ENCODE results near the gene PIGZ. TPM values are rescaled to one million over a fixed set of nuclear protein-coding genes. Genes with fewer than 3 reads are reported as not detected.
A peak's percentile ranks its signal among the peaks of the same experiment; 100 is the strongest.

The PIGZ gene
- total and polyA plus RNA-seq, 9 of the 15 experiments (the other 6 are each of a cell fraction or from before 2014, with no cell fraction given) = 0.15 to 1.8 (median 0.76) TPM

- TF ChIP-seq CREB3 (tag; conservative IDR thresholded peaks at IDR 0.05; ENCODE audit: low read depth) = peak; percentile 92
- no peak for TF ChIP-seq CTBP1 (IDR thresholded peaks at IDR 0.05; ENCODE audit: borderline replicate concordance)
- TF ChIP-seq ZNF408 (CRISPR knock-in tag; IDR thresholded peaks at IDR 0.05; ENCODE audit: low read depth) = no peak
- no peak for TF ChIP-seq RHOXF2B (CRISPR knock-in tag; conservative IDR thresholded peaks at IDR 0.05)
- no peak for TF ChIP-seq NCOR1 (IDR thresholded peaks at IDR 0.05)
- TF ChIP-seq MCM3 (IDR thresholded peaks at IDR 0.05) = no peak
- no peak for TF ChIP-seq CREB3L1 (IDR thresholded peaks at IDR 0.05; ENCODE audit: borderline replicate concordance, low read depth)
- peak; percentile 25; the same call in 1 of the 2 replicates for TF ChIP-seq ZNF79 (CRISPR knock-in tag; IDR thresholded peaks at IDR 0.05; ENCODE audit: low read depth)
- no peak for TF ChIP-seq FOXK2 (conservative IDR thresholded peaks at IDR 0.05 in 1 of 2, IDR thresholded peaks at IDR 0.05 in 1 of 2; ENCODE audit: low read depth in 2 of 2)
- TF ChIP-seq CEBPZ (IDR thresholded peaks at IDR 0.05; ENCODE audit: borderline replicate concordance, low read depth, low read length) = no peak
- no peak for TF ChIP-seq THRAP3 (IDR thresholded peaks at IDR 0.05; ENCODE audit: borderline replicate concordance)
- TF ChIP-seq ZBTB26 (CRISPR knock-in tag; IDR thresholded peaks at IDR 0.05) = 0 out of 2 replicates have a peak, but pooled peaks have one; percentile 49
- peak; percentile 88 for TF ChIP-seq ZNF311 (CRISPR knock-in tag; IDR thresholded peaks at IDR 0.05)
- TF ChIP-seq CXXC5 (CRISPR knock-in tag; IDR thresholded peaks at IDR 0.05) = no peak; the same call in 1 of the 2 replicates
- TF ChIP-seq ZNF740 (CRISPR knock-in tag; IDR thresholded peaks at IDR 0.05) = no peak
- TF ChIP-seq ZNF740 (tag; IDR thresholded peaks at IDR 0.05) = peak in 1 of 2 experiments; percentile 57; a peak in 1 of 4 replicates
- no peak for TF ChIP-seq NRF1 (conservative IDR thresholded peaks at IDR 0.05 in 1 of 2, IDR thresholded peaks at IDR 0.05 in 1 of 2)
- peak; percentile 27; the same call in 1 of the 2 replicates for TF ChIP-seq ZNF431 (CRISPR knock-in tag; IDR thresholded peaks at IDR 0.05)
- TF ChIP-seq DPF2 (IDR thresholded peaks at IDR 0.05) = no peak
- TF ChIP-seq ZNF263 (CRISPR knock-in tag; IDR thresholded peaks at IDR 0.05; ENCODE audit: borderline replicate concordance) = no peak
- peak in 1 of 2 experiments; percentile 73; a peak in 1 of 4 replicates for TF ChIP-seq NONO (IDR thresholded peaks at IDR 0.05; ENCODE audit: low read depth in 2 of 2, low read length in 1 of 2)
Measured at GRCh38 chr3:196969134-196969659, 564 bp upstream of the PIGZ start (continued).
